ENCODE measurements around the gene IMMP1L. TPM values are rescaled to one million over a fixed set of nuclear protein-coding genes. Genes with fewer than 3 reads are reported as not detected.
A peak's percentile ranks its signal among the peaks of the same experiment; 100 is the strongest.

IMMP1L gene
- total and polyA plus RNA-seq, 4 experiments from 2014 or later = 16.3 to 47.6 (median 31.0) TPM

DNA sequence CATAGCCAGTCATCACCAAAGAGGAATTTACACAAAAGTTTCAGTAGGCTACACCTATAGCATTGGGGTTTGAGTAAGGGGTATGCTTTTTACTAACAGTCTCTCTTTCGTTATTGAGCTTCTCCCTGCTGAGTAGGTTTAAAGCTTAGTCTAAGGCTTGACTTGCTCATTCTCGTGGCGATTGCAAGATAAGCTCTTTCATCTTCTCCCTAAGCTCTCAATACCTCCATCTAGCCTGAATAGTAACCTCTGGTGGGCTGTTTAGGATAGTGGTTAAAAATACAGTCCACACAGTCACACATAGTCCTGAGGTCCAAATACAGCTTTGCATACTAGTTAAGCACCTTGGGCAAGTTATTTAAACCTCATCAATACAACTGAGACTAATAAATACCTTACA is 65.6 kb downstream of the IMMP1L start:
- Mint-ChIP-seq H3K36me3 (peaks cover 14 to 33% of the 10 kb centered on the region in 2 donors), H3K27ac (no peak overlapping the region), H3K4me3 (no peak overlapping the region), H3K4me1 (peaks cover 0 to 7% (median 4%) of the 10 kb centered on the region in 4 donors), H3K9me3 (peaks cover 0 to 6% (median 0%) of the 10 kb centered on the region in 8 donors), H3K27me3 (no peaks in the 10 kb centered on the region)
- H3K4me3 ChIP-seq (ENCODE audit: low read length in 2 of 2) = no peak overlapping the region
- intact Hi-C loops (cut with micrococcal nuclease) = no loop called here
- no peaks in the 10 kb centered on the region for H3K9me3 ChIP-seq (ENCODE audit: control insufficient read depth in 1 of 2, low read length in 2 of 2)
- POLR2A ChIA-PET (ENCODE audit: partially characterized antibody) = no interaction called here
- no peaks in the 10 kb centered on the region for H3K36me3 ChIP-seq (ENCODE audit: insufficient read depth, low read length)
- no peaks in the 10 kb centered on the region for H3K4me1 ChIP-seq (ENCODE audit: insufficient read depth, low read length)
- H3K27me3 ChIP-seq (ENCODE audit: insufficient read depth, low read length) = no peaks in the 10 kb centered on the region
- H3K27ac ChIP-seq (ENCODE audit: low read depth, low read length) = no peak overlapping the region
- DNase-seq = no peak
- CTCF ChIA-PET (ENCODE audit: partially characterized antibody) = no interaction called here

DNA sequence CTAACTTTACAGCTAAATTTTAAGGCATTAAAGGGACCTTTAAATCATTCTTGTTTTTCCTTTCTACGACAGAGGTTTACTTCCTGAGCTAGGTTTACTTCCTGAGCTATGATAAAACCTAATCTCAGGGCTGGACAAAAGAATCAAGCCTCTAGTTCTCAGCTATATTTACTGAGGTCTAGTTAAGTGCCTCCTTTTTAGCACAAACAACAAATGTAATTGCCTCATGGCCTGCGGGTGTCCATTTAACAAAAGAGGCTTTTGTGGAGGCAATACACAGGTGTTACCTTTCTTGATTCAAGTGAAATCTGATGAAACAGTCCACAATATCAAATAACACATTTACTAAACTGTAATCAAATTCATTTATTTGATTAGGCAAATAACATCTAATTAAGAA is 67.3 kb downstream of the IMMP1L start:
- Mint-ChIP-seq H3K36me3 (peaks cover 8 to 19% of the 10 kb centered on the region in 2 donors), H3K27me3 (no peaks in the 10 kb centered on the region), H3K4me3 (no peak overlapping the region), H3K9me3 (peaks cover 0 to 10% (median 2%) of the 10 kb centered on the region in 8 donors), H3K4me1 (peaks cover 3 to 21% (median 6%) of the 10 kb centered on the region in 4 donors), H3K27ac (no peak overlapping the region)
- H3K4me1 ChIP-seq (ENCODE audit: insufficient read depth, low read length) = no peaks in the 10 kb centered on the region
- POLR2A ChIA-PET (ENCODE audit: partially characterized antibody) = no interaction called here
- H3K27me3 ChIP-seq (ENCODE audit: insufficient read depth, low read length) = no peaks in the 10 kb centered on the region
- no peaks in the 10 kb centered on the region for H3K9me3 ChIP-seq (ENCODE audit: control insufficient read depth in 1 of 2, low read length in 2 of 2)
- H3K4me3 ChIP-seq (ENCODE audit: low read length in 2 of 2) = no peak overlapping the region
- CTCF ChIA-PET (ENCODE audit: partially characterized antibody) = no interaction called here
- H3K27ac ChIP-seq (ENCODE audit: low read depth, low read length) = no peak overlapping the region
- DNase-seq = no peak
- intact Hi-C loops (cut with micrococcal nuclease) = no loop called here
- H3K36me3 ChIP-seq (ENCODE audit: insufficient read depth, low read length) = no peaks in the 10 kb centered on the region

DNA sequence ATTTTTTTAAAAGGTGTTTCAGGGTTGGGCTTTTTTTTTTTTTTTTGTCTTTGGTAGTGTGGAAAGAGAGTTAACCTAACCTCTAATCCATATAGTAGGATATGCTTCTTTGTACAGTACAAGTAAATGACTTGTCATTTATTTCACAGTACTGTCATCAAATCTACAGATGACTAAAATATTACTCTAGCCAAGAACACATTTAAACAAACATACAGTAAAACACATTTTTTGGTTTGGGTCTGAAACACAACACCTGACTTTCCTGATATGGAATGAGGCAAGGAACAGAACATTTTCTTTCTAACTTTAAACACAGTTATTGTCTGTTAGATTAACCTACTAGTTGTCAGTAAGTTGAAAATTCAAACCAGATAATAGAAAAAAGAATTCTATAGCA is 68.1 kb downstream of the IMMP1L start:
- no peak overlapping the region for H3K27ac ChIP-seq (ENCODE audit: low read depth, low read length)
- H3K4me1 ChIP-seq (ENCODE audit: insufficient read depth, low read length) = no peaks in the 10 kb centered on the region
- ChIA-PET CTCF (ENCODE audit: partially characterized antibody) (no interaction called here), POLR2A (ENCODE audit: partially characterized antibody) (no interaction called here)
- peaks cover 3 to 14% of the 10 kb centered on the region in 2 donors for H3K36me3 Mint-ChIP-seq
- no peak overlapping the region for H3K4me3 ChIP-seq (ENCODE audit: low read length in 2 of 2)
- no peaks in the 10 kb centered on the region for H3K9me3 ChIP-seq (ENCODE audit: control insufficient read depth in 1 of 2, low read length in 2 of 2)
- no peak for DNase-seq
- no peaks in the 10 kb centered on the region for H3K36me3 ChIP-seq (ENCODE audit: insufficient read depth, low read length)
- H3K9me3 Mint-ChIP-seq = peaks cover 0 to 10% (median 2%) of the 10 kb centered on the region in 8 donors
- intact Hi-C loops (cut with micrococcal nuclease) = no loop called here
- peaks cover 3 to 21% (median 6%) of the 10 kb centered on the region in 4 donors for H3K4me1 Mint-ChIP-seq
- no peaks in the 10 kb centered on the region for H3K27me3 ChIP-seq (ENCODE audit: insufficient read depth, low read length)
- H3K27me3 Mint-ChIP-seq = no peaks in the 10 kb centered on the region
- H3K27ac Mint-ChIP-seq = no peak overlapping the region
- no peak overlapping the region for H3K4me3 Mint-ChIP-seq

DNA sequence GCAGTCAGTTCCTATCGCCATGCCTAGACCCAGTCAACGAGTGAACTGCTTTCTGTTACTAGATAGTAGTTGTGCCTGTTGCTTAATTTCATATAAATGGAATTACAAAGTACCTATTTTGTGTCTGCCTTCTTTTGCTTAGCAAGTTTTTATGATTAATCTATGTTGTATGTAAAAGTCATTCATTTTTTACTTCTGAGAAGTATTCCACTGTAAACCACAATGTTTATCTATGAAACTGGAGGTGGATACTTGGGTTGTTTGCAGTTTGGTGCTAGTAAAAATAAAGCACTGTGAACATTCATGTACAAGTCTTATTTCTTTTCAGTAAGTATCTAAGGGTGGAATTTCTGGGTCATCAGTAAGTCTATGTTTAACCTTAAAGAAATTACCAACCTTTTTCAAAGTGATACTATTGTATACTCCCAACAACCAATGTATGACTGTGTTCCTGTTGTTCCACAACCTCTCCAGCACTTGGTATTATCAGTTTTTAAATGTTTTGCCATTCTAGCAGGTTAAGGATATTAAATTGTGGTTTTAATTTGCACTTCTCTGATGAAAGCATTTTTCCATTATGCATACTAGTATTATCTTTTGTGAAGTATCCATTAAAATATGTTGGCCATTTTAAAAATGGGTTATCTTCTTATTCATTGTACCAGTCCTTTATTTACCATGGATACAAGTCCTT is 71.5 kb downstream of the IMMP1L start:
- no peaks in the 10 kb centered on the region for H3K27me3 Mint-ChIP-seq
- no peak for DNase-seq
- CTCF ChIA-PET (ENCODE audit: partially characterized antibody) = no interaction called here
- no peaks in the 10 kb centered on the region for H3K36me3 ChIP-seq (ENCODE audit: insufficient read depth, low read length)
- H3K36me3 Mint-ChIP-seq = peaks cover 5 to 10% of the 10 kb centered on the region in 2 donors
- H3K4me3 Mint-ChIP-seq = no peak overlapping the region
- H3K27ac Mint-ChIP-seq = peak overlapping the region in 2 of 7 donors; percentile 17 to 25
- H3K4me3 ChIP-seq (ENCODE audit: low read length in 2 of 2) = no peak overlapping the region
- H3K4me1 ChIP-seq (ENCODE audit: insufficient read depth, low read length) = no peaks in the 10 kb centered on the region
- POLR2A ChIA-PET (ENCODE audit: partially characterized antibody) = no interaction called here
- H3K27me3 ChIP-seq (ENCODE audit: insufficient read depth, low read length) = no peaks in the 10 kb centered on the region
- peaks cover 3 to 21% (median 5%) of the 10 kb centered on the region in 4 donors for H3K4me1 Mint-ChIP-seq
- no peaks in the 10 kb centered on the region for H3K9me3 ChIP-seq (ENCODE audit: control insufficient read depth in 1 of 2, low read length in 2 of 2)
- intact Hi-C loops (cut with micrococcal nuclease) = no loop called here
- peaks cover 0 to 10% (median 2%) of the 10 kb centered on the region in 8 donors for H3K9me3 Mint-ChIP-seq
- H3K27ac ChIP-seq (ENCODE audit: low read depth, low read length) = no peak overlapping the region

DNA sequence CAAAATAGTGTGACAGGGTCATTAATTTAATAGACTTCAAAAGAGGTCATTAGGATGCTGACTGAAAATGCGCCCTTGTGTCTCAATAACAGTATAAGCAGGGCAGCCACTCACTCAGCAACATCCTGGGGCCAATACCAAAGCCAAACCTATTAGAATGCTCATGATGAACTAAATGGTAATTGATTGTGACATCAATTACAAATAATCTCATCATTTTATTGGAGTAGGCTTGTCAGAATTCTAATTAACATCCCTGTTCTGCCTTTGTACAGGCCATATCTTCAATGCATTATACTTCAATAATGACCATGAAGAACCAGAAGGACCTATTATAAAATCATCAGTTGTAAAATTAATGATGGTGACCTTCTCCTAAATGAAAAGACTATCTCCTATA is 75.6 kb downstream of the IMMP1L start:
- intact Hi-C loops (cut with micrococcal nuclease) = no loop called here
- no peak for DNase-seq
- H3K4me1 Mint-ChIP-seq = peaks cover 0 to 14% (median 3%) of the 10 kb centered on the region in 4 donors
- no peak overlapping the region for H3K27ac ChIP-seq (ENCODE audit: low read depth, low read length)
- H3K9me3 ChIP-seq (ENCODE audit: control insufficient read depth in 1 of 2, low read length in 2 of 2) = no peaks in the 10 kb centered on the region
- ChIA-PET CTCF (ENCODE audit: partially characterized antibody) (no interaction called here), POLR2A (ENCODE audit: partially characterized antibody) (no interaction called here)
- no peaks in the 10 kb centered on the region for H3K27me3 Mint-ChIP-seq
- H3K27ac Mint-ChIP-seq = no peak overlapping the region
- peaks cover 0 to 7% (median under 1%) of the 10 kb centered on the region in 8 donors for H3K9me3 Mint-ChIP-seq
- H3K27me3 ChIP-seq (ENCODE audit: insufficient read depth, low read length) = no peaks in the 10 kb centered on the region
- H3K36me3 Mint-ChIP-seq = peaks cover 22 to 27% of the 10 kb centered on the region in 2 donors
- no peak overlapping the region for H3K4me3 ChIP-seq (ENCODE audit: low read length in 2 of 2)
- no peak overlapping the region for H3K4me3 Mint-ChIP-seq
- no peaks in the 10 kb centered on the region for H3K36me3 ChIP-seq (ENCODE audit: insufficient read depth, low read length)
- H3K4me1 ChIP-seq (ENCODE audit: insufficient read depth, low read length) = no peaks in the 10 kb centered on the region

DNA sequence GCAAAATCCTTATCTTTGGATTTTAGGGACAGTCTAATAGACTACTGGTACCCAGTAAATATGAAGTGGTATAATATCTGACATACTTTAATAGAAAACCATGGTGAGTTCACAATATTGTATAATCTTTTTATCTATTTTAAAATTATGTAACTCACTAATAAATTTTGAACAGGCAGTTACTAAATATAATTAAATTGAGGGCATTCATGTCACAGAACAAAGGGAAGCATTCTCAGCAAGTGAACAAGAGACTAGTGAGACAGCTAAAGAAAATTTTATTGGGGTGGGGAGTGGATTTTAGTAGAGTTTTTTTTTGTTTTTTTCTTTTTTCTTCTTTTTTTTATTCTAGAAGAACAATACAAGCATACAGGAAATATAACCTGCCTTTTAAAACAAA is 84.8 kb downstream of the IMMP1L start:
- Mint-ChIP-seq H3K9me3 (no peaks in the 10 kb centered on the region), H3K4me3 (no peak overlapping the region), H3K36me3 (peaks cover 16 to 19% of the 10 kb centered on the region in 2 donors), H3K4me1 (peaks cover 0 to 2% (median 0%) of the 10 kb centered on the region in 4 donors), H3K27ac (no peak overlapping the region), H3K27me3 (no peaks in the 10 kb centered on the region)
- ChIA-PET POLR2A (ENCODE audit: partially characterized antibody) (no interaction called here), CTCF (ENCODE audit: partially characterized antibody) (no interaction called here)
- Histone ChIP-seq H3K27ac (ENCODE audit: low read depth, low read length) (no peak overlapping the region), H3K4me1 (ENCODE audit: insufficient read depth, low read length) (no peaks in the 10 kb centered on the region), H3K9me3 (ENCODE audit: control insufficient read depth in 1 of 2, low read length in 2 of 2) (no peaks in the 10 kb centered on the region), H3K4me3 (ENCODE audit: low read length in 2 of 2) (no peak overlapping the region), H3K27me3 (ENCODE audit: insufficient read depth, low read length) (no peaks in the 10 kb centered on the region), H3K36me3 (ENCODE audit: insufficient read depth, low read length) (no peaks in the 10 kb centered on the region)
- DNase-seq = no peak
- intact Hi-C loops (cut with micrococcal nuclease) = no loop called here

DNA sequence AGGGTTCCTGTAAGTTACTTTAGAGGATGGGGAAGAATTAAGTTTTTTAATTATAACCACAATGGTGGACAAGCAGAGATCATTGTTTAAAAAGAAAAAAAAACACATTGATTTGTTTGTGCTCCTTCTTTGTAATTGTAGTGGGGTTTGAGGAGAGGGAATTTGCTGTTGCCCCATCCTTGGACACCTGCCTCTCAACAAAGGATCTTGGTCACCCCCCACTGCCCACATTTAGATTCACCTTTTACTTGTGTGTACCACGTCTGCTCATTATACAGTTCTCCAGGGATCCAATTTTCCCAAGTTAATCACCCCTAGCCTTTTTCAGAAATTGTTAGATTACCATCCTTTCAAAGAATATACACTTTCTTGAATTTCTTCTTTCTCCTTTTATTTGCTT is 86.7 kb downstream of the IMMP1L start:
- Mint-ChIP-seq H3K36me3 (peaks cover 11 to 15% of the 10 kb centered on the region in 2 donors), H3K27ac (no peak overlapping the region), H3K4me1 (peaks cover 0 to 2% (median 0%) of the 10 kb centered on the region in 4 donors), H3K4me3 (no peak overlapping the region), H3K9me3 (no peaks in the 10 kb centered on the region), H3K27me3 (no peaks in the 10 kb centered on the region)
- Histone ChIP-seq H3K27me3 (ENCODE audit: insufficient read depth, low read length) (no peaks in the 10 kb centered on the region), H3K36me3 (ENCODE audit: insufficient read depth, low read length) (no peaks in the 10 kb centered on the region), H3K4me3 (ENCODE audit: low read length in 2 of 2) (no peak overlapping the region), H3K9me3 (ENCODE audit: control insufficient read depth in 1 of 2, low read length in 2 of 2) (no peaks in the 10 kb centered on the region), H3K27ac (ENCODE audit: low read depth, low read length) (no peak overlapping the region), H3K4me1 (ENCODE audit: insufficient read depth, low read length) (no peaks in the 10 kb centered on the region)
- no peak for DNase-seq
- ChIA-PET CTCF (ENCODE audit: partially characterized antibody) (no interaction called here), POLR2A (ENCODE audit: partially characterized antibody) (no interaction called here)
- intact Hi-C loops (cut with micrococcal nuclease) = no loop called here

All from CD4-positive, alpha-beta memory T cell (primary cell).